NT2/D1 (cell line): ENCODE results near the gene GDAP2.

Experiments used
- SUZ12 ChIP-seq: IDR thresholded peaks from 2 replicates; pipeline ENCODE4 v1.6.1; 2011; ENCODE audit not compliant: insufficient read length, insufficient read depth; ENCODE audit errors: extremely low read depth
- YY1 ChIP-seq: IDR thresholded peaks from 2 replicates; pipeline ENCODE4 v1.6.1; 2011; ENCODE audit not compliant: insufficient read length, insufficient read depth
- ZNF274 ChIP-seq: IDR thresholded peaks from 2 replicates; pipeline ENCODE4 v1.6.1; 2011; ENCODE audit warnings: mild to moderate bottlenecking, low read depth, low read length

GRCh38 chr1:117905019-117905418 is 24.4 kb downstream of the GDAP2 start:
- TF ChIP-seq YY1 (no peak), ZNF274 (no peak), SUZ12 (no peak)
